ENCODE measurements around the gene GSTA3.
"Not testable (repeated sequence)": the region's sequence is repeated elsewhere in the genome, so short reads cannot be mapped to it uniquely, and the experiment has no call there.

DNA sequence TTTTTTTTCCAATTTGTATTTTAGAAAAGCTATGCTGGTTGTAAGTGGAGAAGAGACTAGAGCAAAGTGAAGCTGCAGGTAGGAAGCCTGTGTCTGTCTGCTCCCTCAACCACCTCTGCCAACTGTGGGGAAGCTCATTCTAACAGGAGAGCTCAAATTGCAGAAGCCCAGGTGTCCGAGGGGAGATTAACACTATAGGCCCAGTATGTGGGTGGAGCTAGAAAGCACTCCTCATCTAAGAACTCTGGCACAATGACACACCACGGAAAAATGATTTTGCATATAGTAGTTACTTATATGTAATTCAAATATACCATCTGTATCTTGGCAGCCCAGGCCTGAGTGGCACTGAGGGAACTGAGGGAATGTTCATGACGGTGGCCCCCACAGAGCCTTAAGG, 13.7 kb downstream of the GSTA3 start:
- not testable (repeated sequence) for TF ChIP-seq TAF1 (IDR thresholded peaks at IDR 0.05; ENCODE audit: borderline replicate concordance, low read depth, low read length); POLR2AphosphoS5 (IDR thresholded peaks at IDR 0.05; ENCODE audit: low read depth, low read length)

All from GM12892 (cell line).